A549 (cell line): ENCODE measurements around the gene TLCD5. TPM values are rescaled to one million over a fixed set of nuclear protein-coding genes. Genes with fewer than 3 reads are reported as not detected.

ENCODE experiments used
- ATAC-seq, 2 experiments: fragments of 200-7000 bp in 1 of 2; fragments of >200 bp in 1 of 2; cut with Nextera tagmentation in 1 of 2; cut with Tn5 transposase in 1 of 2; 3 replicates each; pipeline versions ENCODE4 v1.8.0 to v1.9.1; 2018 to 2020; ENCODE audit warnings: mild to moderate bottlenecking in 1 of 2, moderate library complexity in 1 of 2
- CTCF ChIA-PET: fragments of 300-600 bp; sonication (Branson Sonifier 250); formaldehyde crosslinking; extraction: SDS; loops from one replicate; lab custom pipeline; 2021; ENCODE audit warnings: antibody characterized with exemption, inconsistent platforms; lab: Yijun Ruan, JAX
- POLR2A ChIA-PET: fragments of 350-600 bp; formaldehyde crosslinking; extraction: SDS; loops from one replicate; lab custom pipeline; 2021; ENCODE audit warnings: antibody characterized with exemption, inconsistent platforms; lab: Yijun Ruan, JAX
- DNase-seq, 2 experiments: peaks; one replicate each; pipeline versions ENCODE4 v3.0.0 to v3.0.0-alpha.2; 2011 to 2016; ENCODE audit warnings: low read depth in 1 of 2, low spot score in 1 of 2
- FAIRE-seq: peaks from 2 replicates; lab custom pipeline; 2011; peaks lifted over from hg19 to GRCh38; lab: Jason Lieb, UNC
- H3K27ac ChIP-seq, 2 experiments: fragments of >200 bp; sonication (Bioruptor Twin); formaldehyde crosslinking; 3 replicates each; pipeline ENCODE4 v1.5.1; 2016 to 2017
- H3K4me1 ChIP-seq: fragments of >200 bp; sonication (Bioruptor Twin); formaldehyde crosslinking; 3 replicates; pipeline ENCODE4 v1.6.1; 2016
- H3K4me2 ChIP-seq: fragments of >200 bp; sonication (Bioruptor Twin); formaldehyde crosslinking; 3 replicates; pipeline ENCODE4 v1.6.1; 2016
- H3K4me3 ChIP-seq: fragments of >200 bp; sonication (Bioruptor Twin); formaldehyde crosslinking; 3 replicates; pipeline ENCODE4 v1.5.1; 2016
- H3K9me3 ChIP-seq: fragments of >200 bp; sonication (Bioruptor Twin); formaldehyde crosslinking; 3 replicates; pipeline ENCODE4 v1.6.1; 2016
- ATOH8 ChIP-seq: fragments of 250-450 bp; sonication (Bioruptor Pico); IDR thresholded peaks from 2 replicates; pipeline ENCODE4 v1.5.0; 2020; ENCODE audit warnings: low read depth, mild to moderate bottlenecking, moderate library complexity
- BCL3 ChIP-seq: fragments of >200 bp; sonication (Bioruptor Twin); formaldehyde crosslinking; IDR thresholded peaks from 3 replicates; pipeline ENCODE4 v1.6.1; 2016
- CHD2 ChIP-seq: fragments of 150-350 bp; IDR thresholded peaks from 2 replicates; pipeline ENCODE4 v1.6.1; 2014; ENCODE audit warnings: low read length; ENCODE audit not compliant: partially characterized antibody
- E2F6 ChIP-seq: IDR thresholded peaks from 2 replicates; pipeline ENCODE4 v1.6.1; 2012; ENCODE audit warnings: low read depth, borderline replicate concordance
- EHMT2 ChIP-seq: fragments of 200-600 bp; sonication (generic); IDR thresholded peaks from 2 replicates; pipeline ENCODE4 v1.6.1; 2016; ENCODE audit warnings: antibody characterized with exemption, low read depth, mild to moderate bottlenecking, moderate library complexity
- ESRRA ChIP-seq: fragments of 150-350 bp; IDR thresholded peaks from 2 replicates; pipeline ENCODE4 v1.6.1; 2014; ENCODE audit warnings: mild to moderate bottlenecking, low read length, borderline replicate concordance
- FOSL2 ChIP-seq, 2 experiments: fragments of 450-650 bp in 1 of 2; fragments of >200 bp in 1 of 2; sonication (Bioruptor Twin) in 1 of 2; formaldehyde crosslinking; IDR thresholded peaks; 2 replicates each; pipeline versions ENCODE4 v1.5.0 to v1.6.1; 2016 to 2020; ENCODE audit warnings: mild to moderate bottlenecking in 1 of 2, moderate library complexity in 1 of 2
- HDAC2 ChIP-seq: fragments of 200-600 bp; sonication (generic); IDR thresholded peaks from 2 replicates; pipeline ENCODE4 v1.6.1; 2016
- HES2 ChIP-seq: fragments of >200 bp; sonication (Bioruptor Twin); formaldehyde crosslinking; IDR thresholded peaks from 2 replicates; pipeline ENCODE4 v1.6.1; 2016
- HOXB5 ChIP-seq: fragments of 250-450 bp; sonication (Bioruptor Pico); IDR thresholded peaks from 2 replicates; pipeline ENCODE4 v1.5.0; 2020; ENCODE audit warnings: mild to moderate bottlenecking, moderate library complexity
- JUNB ChIP-seq: fragments of >200 bp; sonication (Bioruptor Twin); formaldehyde crosslinking; IDR thresholded peaks from 2 replicates; pipeline ENCODE4 v1.6.1; 2016
- MAX ChIP-seq: IDR thresholded peaks from 2 replicates; pipeline ENCODE4 v1.6.1; 2012
- NPAS2 ChIP-seq: fragments of 250-450 bp; sonication (Bioruptor Pico); IDR thresholded peaks from 2 replicates; pipeline ENCODE4 v1.8.0; 2022; ENCODE audit warnings: mild to moderate bottlenecking, moderate library complexity, borderline replicate concordance
- NR3C1 ChIP-seq: fragments of >200 bp; sonication (Bioruptor Twin); formaldehyde crosslinking; IDR thresholded peaks from 3 replicates; pipeline ENCODE4 v1.6.1; 2017
- PBX3 ChIP-seq: IDR thresholded peaks from 2 replicates; pipeline ENCODE4 v1.6.1; 2012
- TFCP2L1 ChIP-seq: fragments of 250-450 bp; sonication (Bioruptor Pico); IDR thresholded peaks from 2 replicates; pipeline ENCODE4 v1.5.0; 2021; ENCODE audit warnings: mild to moderate bottlenecking
- TP53 ChIP-seq: fragments of 250-450 bp; sonication (Bioruptor Pico); IDR thresholded peaks from 2 replicates; pipeline ENCODE4 v1.5.0; 2021; ENCODE audit warnings: mild to moderate bottlenecking, moderate library complexity
- ZC3H11A ChIP-seq: fragments of 450-650 bp; IDR thresholded peaks from 2 replicates; pipeline ENCODE4 v1.6.1; 2014; ENCODE audit warnings: antibody characterized with exemption, mild to moderate bottlenecking
- ZSCAN20 ChIP-seq: fragments of 250-450 bp; sonication (Bioruptor Pico); IDR thresholded peaks from 2 replicates; pipeline ENCODE4 v1.8.0; 2022; ENCODE audit warnings: mild to moderate bottlenecking, moderate library complexity
- WGBS: methylation state at CpG from one replicate; pipeline ENCODE4 v1.1.6; 2017; ENCODE audit errors: missing lambda C conversion rate; 5-methylcytosine and 5-hydroxymethylcytosine counted together
- polyA plus RNA-seq, 4 experiments: library from polyadenylated mRNA; depleted of rRNA in 3 of 4; stranded (reverse); fragments of >200 nt; fragmentation: RNase III in 1 of 4; extraction: RNeasy Plus Mini Kit Qiagen cat#74134 plus additional on column Dnase treatment in 1 of 4; gene quantifications; 2 replicates in 3 of 4; 3 replicates in 1 of 4; pipeline ENCODE4 v1.2.3, GENCODE V29; 2011 to 2017

TLCD5 gene
- polyA plus RNA-seq, 2 of the 4 experiments (the other 2 are of a cell fraction): 5.8 to 12.9 TPM

- H3K4me3 ChIP-seq: peak overlapping the region; percentile 64
- 1% methylated on average over 18 of the region's 56 CpGs for WGBS
- no peaks in the 10 kb centered on the region for H3K9me3 ChIP-seq
- ChIA-PET POLR2A (interaction anchor here (0.6 to 3.3 kb wide), 8 partner anchors 9 to 159 kb away, joined by 3 to 16 read pairs (median 3); no protein-coding TSS in a partner anchor), CTCF (interaction anchor here (0.6 to 2.4 kb wide), 8 partner anchors 13 to 145 kb away, joined by 3 to 8 read pairs (median 3); no protein-coding TSS in a partner anchor)
- FAIRE-seq: no peak
- TF ChIP-seq HDAC2 (no peak), ATOH8 (CRISPR knock-in tag) (no peak), NR3C1 (no peak), ZC3H11A (no peak), BCL3 (no peak), HOXB5 (CRISPR knock-in tag) (no peak), NPAS2 (CRISPR knock-in tag) (no peak), JUNB (no peak), HES2 (no peak), PBX3 (no peak), EHMT2 (no peak), FOSL2 (IDR thresholded peaks at IDR 0.05) (no peak), FOSL2 (CRISPR knock-in tag; IDR thresholded peaks at IDR 0.05) (no peak), TFCP2L1 (no peak), ZSCAN20 (CRISPR knock-in tag) (no peak), TP53 (CRISPR knock-in tag) (no peak), E2F6 (no peak)
- DNase-seq: peak; percentile 31 to 39
- peak; percentile 64 to 70 for ATAC-seq
- H3K4me1 ChIP-seq: peaks cover 43% of the 10 kb centered on the region
- H3K4me2 ChIP-seq: peak overlapping the region; percentile 85
- peak overlapping the region; percentile 84 to 100 for H3K27ac ChIP-seq
These were observed 11.7 kb downstream of the TLCD5 start for GRCh38 chr11:120336641-120337354.

- H3K4me3 ChIP-seq: peak overlapping the region; percentile 64
- ATAC-seq (peak in 1 of 2 experiments; percentile 32; a peak in 2 of 6 replicates), FAIRE-seq (no peak), DNase-seq (no peak)
- H3K27ac ChIP-seq: peak overlapping the region; percentile 84 to 100
- under 1% methylated on average over 18 of the region's 18 CpGs for WGBS
- ChIA-PET POLR2A (interaction anchor here (0.6 to 3.3 kb wide), 7 partner anchors 9 to 158 kb away, joined by 3 to 16 read pairs (median 3); no protein-coding TSS in a partner anchor), CTCF (interaction anchor here (1.1 kb wide), 2 partner anchors 18 to 94 kb away, joined by 3 read pairs; no protein-coding TSS in a partner anchor)
- peaks cover 35% of the 10 kb centered on the region for H3K4me1 ChIP-seq
- H3K4me2 ChIP-seq: peak overlapping the region; percentile 85
- no peak for TF ChIP-seq CHD2
- TF ChIP-seq MAX: 0 out of 2 replicates have a peak, but pooled peaks have one; percentile 33
- TF ChIP-seq ESRRA: no peak
- H3K9me3 ChIP-seq: no peaks in the 10 kb centered on the region
These were observed 12.4 kb downstream of the TLCD5 start for GRCh38 chr11:120337355-120338106.
